ENCODE measurements around the gene HOXB7. TPM values are rescaled to one million over a fixed set of nuclear protein-coding genes. Genes with fewer than 3 reads are reported as not detected.

Gene HOXB7
- total and polyA plus RNA-seq, 8 donors = 0.35 to 1.3 (median 0.70) TPM; not detected in 2

DNA sequence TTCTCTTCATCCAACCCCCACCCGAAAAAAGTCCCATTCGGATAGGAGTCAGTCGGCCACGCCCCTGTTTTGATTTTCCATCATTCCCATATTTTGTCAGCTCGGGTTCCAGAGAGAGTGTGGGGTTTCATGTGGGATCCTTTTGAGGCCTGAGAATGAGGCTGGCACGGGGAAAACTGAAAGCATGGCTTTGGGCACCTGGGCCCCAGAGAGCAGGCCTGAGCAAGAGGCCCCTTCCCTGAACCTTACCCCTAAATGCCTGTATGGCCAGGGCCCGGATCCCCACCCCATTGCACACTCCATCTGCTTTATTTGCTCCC is 28.1 kb downstream of the HOXB7 start:
- ATAC-seq (no peak), FAIRE-seq (no peak), DNase-seq (no peak)
- Histone ChIP-seq H3K27ac (peak overlapping the region in 1 of 4 donors; percentile 66), H3K9me3 (no peaks in the 10 kb centered on the region), H3K4me3 (no peak overlapping the region), H3K36me3 (no peaks in the 10 kb centered on the region), H3K27me3 (peaks cover 5 to 89% (median 20%) of the 10 kb centered on the region in 4 donors), H3K4me1 (peaks cover 0 to 12% (median 11%) of the 10 kb centered on the region in 3 donors)
- intact Hi-C loops (cut with DNase I) = no loop called here
- TF ChIP-seq, protein P1, sequence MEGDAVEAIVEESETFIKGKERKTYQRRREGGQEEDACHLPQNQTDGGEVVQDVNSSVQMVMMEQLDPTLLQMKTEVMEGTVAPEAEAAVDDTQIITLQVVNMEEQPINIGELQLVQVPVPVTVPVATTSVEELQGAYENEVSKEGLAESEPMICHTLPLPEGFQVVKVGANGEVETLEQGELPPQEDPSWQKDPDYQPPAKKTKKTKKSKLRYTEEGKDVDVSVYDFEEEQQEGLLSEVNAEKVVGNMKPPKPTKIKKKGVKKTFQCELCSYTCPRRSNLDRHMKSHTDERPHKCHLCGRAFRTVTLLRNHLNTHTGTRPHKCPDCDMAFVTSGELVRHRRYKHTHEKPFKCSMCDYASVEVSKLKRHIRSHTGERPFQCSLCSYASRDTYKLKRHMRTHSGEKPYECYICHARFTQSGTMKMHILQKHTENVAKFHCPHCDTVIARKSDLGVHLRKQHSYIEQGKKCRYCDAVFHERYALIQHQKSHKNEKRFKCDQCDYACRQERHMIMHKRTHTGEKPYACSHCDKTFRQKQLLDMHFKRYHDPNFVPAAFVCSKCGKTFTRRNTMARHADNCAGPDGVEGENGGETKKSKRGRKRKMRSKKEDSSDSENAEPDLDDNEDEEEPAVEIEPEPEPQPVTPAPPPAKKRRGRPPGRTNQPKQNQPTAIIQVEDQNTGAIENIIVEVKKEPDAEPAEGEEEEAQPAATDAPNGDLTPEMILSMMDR (IDR thresholded peaks at IDR 0.05) = no peak
- 15 to 26% methylated on average over 7 of the region's 7 CpGs for WGBS, 2 donors

- intact Hi-C loops (cut with DNase I) = no loop called here
- Histone ChIP-seq H3K27me3 (peaks cover 0 to 86% (median 13%) of the 10 kb centered on the region in 4 donors), H3K9me3 (no peaks in the 10 kb centered on the region), H3K4me3 (no peak overlapping the region), H3K27ac (peak overlapping the region in 2 of 4 donors; percentile 13 to 64), H3K36me3 (no peaks in the 10 kb centered on the region), H3K4me1 (peaks cover 0 to 6% (median 4%) of the 10 kb centered on the region in 3 donors)
- DNase-seq (no peak), FAIRE-seq (no peak), ATAC-seq (no peak)
- WGBS, 2 donors = 16 to 21% methylated on average over 26 of the region's 26 CpGs
- TF ChIP-seq, protein P1 (IDR thresholded peaks at IDR 0.05) = no peak
These were observed 30.9 kb downstream of the HOXB7 start for GRCh38 chr17:48579760-48580554.

DNA sequence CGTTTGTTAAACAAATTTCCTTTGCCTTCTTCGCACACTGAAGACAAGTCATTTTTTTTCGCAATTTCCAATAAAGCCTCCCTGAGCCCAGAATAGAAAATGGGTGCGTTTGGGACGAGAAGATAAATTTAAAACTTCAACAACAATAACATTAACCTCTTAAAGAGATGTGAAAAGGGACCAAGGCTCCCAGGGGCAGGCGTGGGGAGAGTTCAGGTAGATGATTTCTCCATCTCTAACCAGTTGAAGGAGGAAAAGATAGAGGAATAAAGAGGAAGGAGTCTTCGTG is 31.4 kb downstream of the HOXB7 start:
- peaks cover 0 to 87% (median 13%) of the 10 kb centered on the region in 4 donors for H3K27me3 ChIP-seq
- no peaks in the 10 kb centered on the region for H3K9me3 ChIP-seq
- H3K27ac ChIP-seq = peak overlapping the region in 1 of 4 donors; percentile 13
- DNase-seq (no peak), FAIRE-seq (no peak), ATAC-seq (no peak)
- H3K4me3 ChIP-seq = no peak overlapping the region
- no peaks in the 10 kb centered on the region for H3K36me3 ChIP-seq
- WGBS, 2 donors = 15 to 16% methylated on average over 7 of the region's 7 CpGs
- intact Hi-C loops (cut with DNase I) = no loop called here
- H3K4me1 ChIP-seq = peaks cover 0 to 6% (median 4%) of the 10 kb centered on the region in 3 donors
- TF ChIP-seq, protein P1 (IDR thresholded peaks at IDR 0.05) = no peak

DNA sequence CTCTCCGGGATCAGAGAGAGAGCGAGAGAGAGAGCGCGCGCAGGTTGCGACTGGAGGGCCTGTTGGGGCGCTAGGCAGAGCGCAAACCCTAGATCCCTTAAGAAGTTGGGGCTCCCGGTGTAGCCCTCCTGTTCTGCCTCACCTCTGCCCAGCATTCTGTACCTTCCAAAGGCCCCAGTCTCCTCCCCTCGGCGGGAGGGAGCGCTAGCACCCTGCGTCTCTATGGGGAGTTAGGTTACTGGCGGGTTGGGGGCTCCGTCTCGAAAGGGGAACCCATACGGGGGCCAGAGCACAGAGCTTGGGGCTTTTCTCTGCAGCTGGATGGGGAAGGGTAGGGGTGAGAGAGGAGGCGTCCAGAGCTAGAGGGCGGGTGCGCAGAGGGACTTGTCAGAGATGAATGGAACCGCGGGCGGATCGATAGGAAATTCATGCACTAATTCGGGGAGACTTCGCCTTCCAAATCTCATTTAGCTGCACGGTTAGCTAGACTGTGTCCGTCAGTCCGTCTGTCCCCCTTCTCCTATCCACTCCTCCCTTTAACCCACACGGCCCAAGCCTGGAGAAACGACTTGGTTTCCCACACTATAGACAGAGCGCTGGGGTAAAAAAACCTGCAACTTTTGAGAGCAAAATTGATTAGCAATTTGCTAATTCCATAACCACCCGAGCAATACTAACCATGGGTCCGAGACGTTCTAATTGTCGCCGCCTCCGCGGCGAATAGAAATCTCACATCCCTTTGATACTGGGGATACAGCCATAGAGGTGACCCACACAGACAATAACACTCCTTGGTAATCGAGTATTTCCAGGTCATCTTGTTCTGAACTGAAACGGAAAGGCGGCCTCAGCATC is 32.0 kb downstream of the HOXB7 start:
- intact Hi-C loops (cut with DNase I) = no loop called here
- Histone ChIP-seq H3K27ac (peak overlapping the region in 2 of 4 donors; percentile 41 to 63), H3K9me3 (no peaks in the 10 kb centered on the region), H3K27me3 (peaks cover 0 to 85% (median 13%) of the 10 kb centered on the region in 4 donors), H3K36me3 (no peaks in the 10 kb centered on the region), H3K4me3 (peak overlapping the region in 3 of 4 donors; percentile 10 to 42 (median 22)), H3K4me1 (peaks cover 0 to 6% (median 4%) of the 10 kb centered on the region in 3 donors)
- 5 to 11% methylated on average over 42 to 43 of the region's 43 CpGs for WGBS, 2 donors
- TF ChIP-seq, protein P1 (IDR thresholded peaks at IDR 0.05) = no peak
- FAIRE-seq (no peak), DNase-seq (no peak), ATAC-seq (peak in 3 of 4 donors; percentile 5 to 25 (median 7))

Data from pancreas (tissue), 10 donors.